ENCODE results near the gene RPUSD1. TPM values are rescaled to one million over a fixed set of nuclear protein-coding genes. Genes with fewer than 3 reads are reported as not detected.

The RPUSD1 gene
- total and polyA plus RNA-seq, 8 donors = 8.6 to 21.0 (median 12.1) TPM

DNA sequence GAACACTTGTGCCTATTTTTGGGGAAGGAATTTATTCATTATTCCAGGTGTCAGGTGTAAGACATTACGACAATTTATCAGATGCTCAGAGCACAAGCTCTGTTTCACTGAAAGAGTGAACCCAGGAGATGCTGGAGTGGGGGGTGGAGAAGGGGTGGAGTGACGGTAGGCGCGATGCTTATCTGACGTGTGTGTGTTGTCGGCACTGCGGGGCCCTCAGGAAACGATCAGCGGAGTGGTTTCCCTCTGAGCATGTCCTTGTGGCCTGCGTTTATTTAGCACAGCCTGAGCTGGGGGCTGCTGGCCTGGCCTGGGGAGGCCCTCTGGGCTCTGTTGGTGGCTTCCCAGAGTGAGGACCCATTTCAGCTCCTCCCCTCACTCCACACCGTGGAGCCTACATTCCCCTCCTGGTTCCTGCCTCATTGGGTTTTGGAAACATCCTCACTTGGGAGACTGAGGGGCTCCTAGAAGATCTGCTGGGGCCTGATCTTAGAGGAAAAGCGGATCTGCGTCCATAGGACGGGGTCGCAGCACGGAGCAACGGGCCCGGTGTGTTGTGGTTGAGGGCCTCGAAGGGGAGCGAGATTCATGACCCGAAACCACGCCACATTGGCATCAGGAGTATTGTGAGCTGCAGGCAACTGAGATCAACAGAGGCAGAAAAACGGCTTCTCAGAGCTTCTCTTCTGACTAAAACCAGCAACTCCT, 31.3 kb upstream of the RPUSD1 start:
- DNase-seq (no peak), ATAC-seq (no peak)
- Histone ChIP-seq H3K27me3 (peaks cover 3 to 95% of the 10 kb centered on the region in 2 donors), H3K36me3 (no peaks in the 10 kb centered on the region), H3K9me3 (no peaks in the 10 kb centered on the region), H3K27ac (no peak overlapping the region), H3K4me3 (no peak overlapping the region), H3K4me1 (no peaks in the 10 kb centered on the region)
- intact Hi-C loops (cut with DNase I) = loop anchor here in 1 of 2 donors (5.0 kb wide), 1 partner anchor 238 kb away; no protein-coding TSS in a partner anchor
- TF ChIP-seq, protein P1, sequence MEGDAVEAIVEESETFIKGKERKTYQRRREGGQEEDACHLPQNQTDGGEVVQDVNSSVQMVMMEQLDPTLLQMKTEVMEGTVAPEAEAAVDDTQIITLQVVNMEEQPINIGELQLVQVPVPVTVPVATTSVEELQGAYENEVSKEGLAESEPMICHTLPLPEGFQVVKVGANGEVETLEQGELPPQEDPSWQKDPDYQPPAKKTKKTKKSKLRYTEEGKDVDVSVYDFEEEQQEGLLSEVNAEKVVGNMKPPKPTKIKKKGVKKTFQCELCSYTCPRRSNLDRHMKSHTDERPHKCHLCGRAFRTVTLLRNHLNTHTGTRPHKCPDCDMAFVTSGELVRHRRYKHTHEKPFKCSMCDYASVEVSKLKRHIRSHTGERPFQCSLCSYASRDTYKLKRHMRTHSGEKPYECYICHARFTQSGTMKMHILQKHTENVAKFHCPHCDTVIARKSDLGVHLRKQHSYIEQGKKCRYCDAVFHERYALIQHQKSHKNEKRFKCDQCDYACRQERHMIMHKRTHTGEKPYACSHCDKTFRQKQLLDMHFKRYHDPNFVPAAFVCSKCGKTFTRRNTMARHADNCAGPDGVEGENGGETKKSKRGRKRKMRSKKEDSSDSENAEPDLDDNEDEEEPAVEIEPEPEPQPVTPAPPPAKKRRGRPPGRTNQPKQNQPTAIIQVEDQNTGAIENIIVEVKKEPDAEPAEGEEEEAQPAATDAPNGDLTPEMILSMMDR (IDR thresholded peaks at IDR 0.05) = no peak

DNA sequence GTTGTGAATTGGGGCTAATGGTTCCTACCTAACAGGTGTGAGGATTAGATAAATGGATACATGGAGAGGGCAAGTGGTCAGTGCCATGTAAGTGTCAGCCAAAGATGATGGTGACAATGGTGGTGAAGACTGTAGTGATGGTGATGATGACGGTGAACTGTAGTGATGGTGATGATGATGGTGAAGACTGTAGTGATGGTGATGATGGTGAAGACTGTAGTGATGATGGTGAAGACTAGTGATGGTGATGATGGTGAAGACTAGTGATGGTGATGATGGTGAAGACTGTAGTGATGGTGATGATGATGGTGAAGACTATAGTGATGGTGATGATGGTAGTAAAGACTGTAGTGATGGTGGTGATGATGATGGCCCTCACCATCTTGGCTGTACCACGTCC, 30.4 kb upstream of the RPUSD1 start:
- peaks cover 12 to 95% of the 10 kb centered on the region in 2 donors for H3K27me3 ChIP-seq
- H3K36me3 ChIP-seq = no peaks in the 10 kb centered on the region
- peaks cover 3 to 4% of the 10 kb centered on the region in 2 donors for H3K4me1 ChIP-seq
- no peak for ATAC-seq
- no peak overlapping the region for H3K27ac ChIP-seq
- TF ChIP-seq, protein P1 (IDR thresholded peaks at IDR 0.05) = no peak
- no peak overlapping the region for H3K4me3 ChIP-seq
- no peak for DNase-seq
- intact Hi-C loops (cut with DNase I) = loop anchor here in 1 of 2 donors (5.0 kb wide), 1 partner anchor 239 kb away; no protein-coding TSS in a partner anchor
- no peaks in the 10 kb centered on the region for H3K9me3 ChIP-seq

DNA sequence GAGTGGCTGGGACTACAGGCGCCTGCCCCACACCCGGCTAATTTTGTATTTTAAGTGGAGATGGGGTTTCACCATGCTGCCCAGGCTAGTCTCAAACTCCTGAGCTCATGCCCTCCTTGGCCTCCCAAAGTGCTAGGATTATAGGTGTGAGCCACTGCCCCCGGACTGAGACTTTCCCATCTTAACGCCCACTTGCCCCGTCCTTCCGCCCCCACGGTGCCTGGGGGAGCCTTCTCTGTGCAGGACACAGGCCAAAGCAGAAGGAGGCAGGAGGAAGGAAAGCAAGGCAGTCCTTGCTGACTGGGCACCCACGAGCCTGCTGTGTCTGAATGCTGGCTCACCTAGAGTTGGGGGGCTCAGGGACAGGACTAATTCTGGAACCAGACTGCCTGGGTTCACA, 30.0 kb upstream of the RPUSD1 start:
- H3K4me3 ChIP-seq = no peak overlapping the region
- TF ChIP-seq, protein P1 (IDR thresholded peaks at IDR 0.05) = no peak
- ATAC-seq (no peak), DNase-seq (no peak)
- intact Hi-C loops (cut with DNase I) = loop anchor here in 1 of 2 donors (5.0 kb wide), 1 partner anchor 239 kb away; no protein-coding TSS in a partner anchor
- H3K27me3 ChIP-seq = peaks cover 16 to 98% of the 10 kb centered on the region in 2 donors
- H3K9me3 ChIP-seq = no peaks in the 10 kb centered on the region
- peaks cover 7 to 8% of the 10 kb centered on the region in 2 donors for H3K4me1 ChIP-seq
- H3K36me3 ChIP-seq = no peaks in the 10 kb centered on the region
- H3K27ac ChIP-seq = no peak overlapping the region

DNA sequence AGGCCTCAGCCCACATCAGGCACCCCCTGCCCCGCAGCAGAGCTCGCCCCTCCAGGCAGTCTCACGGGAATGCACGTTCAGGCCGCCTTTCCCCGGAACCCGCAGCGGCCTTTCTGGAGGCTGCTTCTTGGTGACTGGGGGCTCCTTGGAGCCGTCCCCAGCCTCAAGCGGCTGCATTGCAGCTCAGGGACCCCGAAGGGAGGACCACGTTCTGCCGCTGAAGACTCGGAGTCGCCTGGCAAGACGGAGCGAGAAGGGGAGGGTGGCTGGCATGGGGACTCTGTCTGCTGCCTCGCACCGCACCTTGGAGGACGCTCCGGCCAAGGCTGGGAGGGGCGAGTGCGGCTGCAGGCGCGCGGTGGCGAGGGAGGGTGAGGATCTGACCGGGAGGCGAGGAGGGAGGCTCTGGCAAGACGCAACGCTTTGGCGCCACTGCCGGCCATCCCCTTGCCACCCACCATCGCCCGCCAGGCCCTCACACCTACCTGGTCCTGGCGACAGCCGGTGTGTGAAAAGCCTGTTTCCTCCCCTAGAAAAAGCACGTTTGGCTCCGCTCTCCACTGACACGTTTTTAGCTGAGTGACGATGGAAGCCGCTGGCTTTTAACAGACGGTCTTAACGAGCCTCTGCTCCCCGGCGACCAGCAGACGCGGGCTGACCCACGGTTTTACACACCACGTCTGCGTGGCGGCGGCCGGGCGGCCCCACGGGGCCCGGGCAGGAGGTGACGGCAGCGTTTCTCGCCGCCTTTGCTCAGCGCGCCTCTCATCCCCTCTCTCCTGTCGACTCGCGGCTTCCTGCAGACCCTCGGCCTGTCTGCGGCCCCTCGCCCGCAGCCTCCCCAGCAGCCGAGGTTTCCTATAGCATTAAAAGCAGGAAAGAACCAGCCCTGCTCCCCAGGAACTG, 29.1 kb upstream of the RPUSD1 start:
- Histone ChIP-seq H3K27me3 (peaks cover 19 to 98% of the 10 kb centered on the region in 2 donors), H3K36me3 (no peaks in the 10 kb centered on the region), H3K9me3 (no peaks in the 10 kb centered on the region), H3K4me1 (peaks cover 7 to 9% of the 10 kb centered on the region in 2 donors), H3K27ac (no peak overlapping the region), H3K4me3 (no peak overlapping the region)
- intact Hi-C loops (cut with DNase I) = loop anchor here in 1 of 2 donors (5.0 kb wide), 1 partner anchor 240 kb away; no protein-coding TSS in a partner anchor
- ATAC-seq (no peak), DNase-seq (no peak)
- TF ChIP-seq, protein P1 (IDR thresholded peaks at IDR 0.05) = no peak
